Measurements from ENCODE around the gene ITGA2B.
"Not testable (repeated sequence)": the region's sequence is repeated elsewhere in the genome, so short reads cannot be mapped to it uniquely, and the experiment has no call there.

ITGA2B gene

DNA sequence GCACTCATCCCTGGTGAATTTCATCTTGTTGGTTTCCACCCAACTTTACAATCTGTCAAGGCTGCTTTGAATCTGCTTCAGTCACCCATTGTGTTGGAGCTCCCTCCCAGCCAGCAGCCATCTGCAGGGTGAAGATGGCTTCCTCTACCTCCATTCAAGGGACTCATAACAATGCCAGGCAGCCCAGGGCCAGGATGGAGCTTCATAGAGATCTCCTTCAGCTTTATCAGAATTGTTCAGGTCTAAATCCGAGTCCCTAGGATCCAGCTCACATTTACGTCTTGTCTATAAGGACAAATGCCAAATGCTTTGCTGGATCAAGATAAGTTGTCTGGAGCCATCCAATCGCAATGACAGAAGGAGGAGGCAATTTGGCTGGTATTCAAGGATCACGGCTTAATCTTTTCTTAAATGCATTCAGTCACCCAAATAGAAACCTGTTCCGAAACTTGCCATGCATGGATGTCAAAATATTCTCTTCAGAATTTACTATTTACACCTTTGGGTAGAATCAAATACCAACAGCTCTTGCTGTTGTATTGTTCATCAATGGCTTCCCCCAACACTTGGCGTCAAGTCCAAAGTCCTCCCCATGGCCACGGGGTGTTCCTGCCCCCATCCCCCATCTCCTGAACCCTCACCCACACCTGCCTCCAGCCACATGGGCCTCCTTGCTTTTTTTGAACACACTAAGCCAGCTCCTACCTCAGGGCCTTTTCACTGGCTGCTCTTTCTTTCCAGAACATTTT lies 22.0 kb downstream of the ITGA2B start:
- no peaks in the 10 kb centered on the region for H3K9me2 ChIP-seq (ENCODE audit: low read depth, low read length)
- no peaks in the 10 kb centered on the region for H3K79me2 ChIP-seq (ENCODE audit: insufficient read depth, low read length)
- H3K36me3 ChIP-seq (ENCODE audit: insufficient read depth, low read length), result no peaks in the 10 kb centered on the region
- H3K4me2 ChIP-seq (ENCODE audit: low read length), result no peak overlapping the region
- no peak overlapping the region for H3K27ac ChIP-seq (ENCODE audit: low read depth, low read length, poor library complexity, severe bottlenecking)
- H3K9ac ChIP-seq (ENCODE audit: low read length), result no peak overlapping the region
- H2AFZ ChIP-seq (ENCODE audit: low read length), result no peak overlapping the region
- no peaks in the 10 kb centered on the region for H3F3A ChIP-seq (ENCODE audit: insufficient read depth, low read length)
- no peaks in the 10 kb centered on the region for H4K20me1 ChIP-seq (ENCODE audit: insufficient read depth, low read length)
- TF ChIP-seq, protein P1, sequence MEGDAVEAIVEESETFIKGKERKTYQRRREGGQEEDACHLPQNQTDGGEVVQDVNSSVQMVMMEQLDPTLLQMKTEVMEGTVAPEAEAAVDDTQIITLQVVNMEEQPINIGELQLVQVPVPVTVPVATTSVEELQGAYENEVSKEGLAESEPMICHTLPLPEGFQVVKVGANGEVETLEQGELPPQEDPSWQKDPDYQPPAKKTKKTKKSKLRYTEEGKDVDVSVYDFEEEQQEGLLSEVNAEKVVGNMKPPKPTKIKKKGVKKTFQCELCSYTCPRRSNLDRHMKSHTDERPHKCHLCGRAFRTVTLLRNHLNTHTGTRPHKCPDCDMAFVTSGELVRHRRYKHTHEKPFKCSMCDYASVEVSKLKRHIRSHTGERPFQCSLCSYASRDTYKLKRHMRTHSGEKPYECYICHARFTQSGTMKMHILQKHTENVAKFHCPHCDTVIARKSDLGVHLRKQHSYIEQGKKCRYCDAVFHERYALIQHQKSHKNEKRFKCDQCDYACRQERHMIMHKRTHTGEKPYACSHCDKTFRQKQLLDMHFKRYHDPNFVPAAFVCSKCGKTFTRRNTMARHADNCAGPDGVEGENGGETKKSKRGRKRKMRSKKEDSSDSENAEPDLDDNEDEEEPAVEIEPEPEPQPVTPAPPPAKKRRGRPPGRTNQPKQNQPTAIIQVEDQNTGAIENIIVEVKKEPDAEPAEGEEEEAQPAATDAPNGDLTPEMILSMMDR (IDR thresholded peaks at IDR 0.05; ENCODE audit: low read length), result no peak
- TF ChIP-seq EZH2 (IDR thresholded peaks at IDR 0.05; ENCODE audit: borderline replicate concordance, low read length), result no peak
- H3K27me3 ChIP-seq (ENCODE audit: insufficient read depth, low read length), result no peaks in the 10 kb centered on the region
- no peak overlapping the region for H3K4me3 ChIP-seq (ENCODE audit: low read depth, low read length, poor library complexity, severe bottlenecking)
- H3K4me1 ChIP-seq (ENCODE audit: insufficient read depth, low read length, severe bottlenecking), result peaks cover 10% of the 10 kb centered on the region
- H3K9me3 ChIP-seq (ENCODE audit: low read length), result no peaks in the 10 kb centered on the region

DNA sequence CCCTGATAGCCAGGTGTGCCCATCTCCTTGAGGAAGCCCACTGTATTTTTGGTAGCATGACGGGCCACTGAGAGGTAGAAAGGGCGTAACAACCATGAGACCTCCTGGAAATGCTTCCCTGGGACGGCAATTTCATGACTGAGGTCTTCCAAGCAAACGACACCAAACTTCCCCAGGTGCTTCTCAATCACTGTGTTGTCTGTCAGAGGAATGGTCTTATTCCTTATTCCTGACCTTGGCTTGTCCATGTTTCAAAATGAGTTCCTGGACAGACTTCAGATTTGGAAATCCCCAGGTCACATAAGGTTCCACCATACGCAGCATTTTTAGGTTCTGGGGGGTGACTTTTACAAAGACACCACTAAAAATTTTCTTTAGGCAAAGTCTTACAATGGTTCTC lies 24.4 kb downstream of the ITGA2B start:
- H3K36me3 ChIP-seq (ENCODE audit: insufficient read depth, low read length); H3K27ac ChIP-seq (ENCODE audit: low read depth, low read length, poor library complexity, severe bottlenecking); H2AFZ ChIP-seq (ENCODE audit: low read length); H4K20me1 ChIP-seq (ENCODE audit: insufficient read depth, low read length); H3K9me3 ChIP-seq (ENCODE audit: low read length); H3F3A ChIP-seq (ENCODE audit: insufficient read depth, low read length); H3K9me2 ChIP-seq (ENCODE audit: low read depth, low read length); H3K9ac ChIP-seq (ENCODE audit: low read length); H3K79me2 ChIP-seq (ENCODE audit: insufficient read depth, low read length); H3K4me2 ChIP-seq (ENCODE audit: low read length); H3K4me3 ChIP-seq (ENCODE audit: low read depth, low read length, poor library complexity, severe bottlenecking); H3K4me1 ChIP-seq (ENCODE audit: insufficient read depth, low read length, severe bottlenecking); H3K27me3 ChIP-seq (ENCODE audit: insufficient read depth, low read length): not testable (repeated sequence)

DNA sequence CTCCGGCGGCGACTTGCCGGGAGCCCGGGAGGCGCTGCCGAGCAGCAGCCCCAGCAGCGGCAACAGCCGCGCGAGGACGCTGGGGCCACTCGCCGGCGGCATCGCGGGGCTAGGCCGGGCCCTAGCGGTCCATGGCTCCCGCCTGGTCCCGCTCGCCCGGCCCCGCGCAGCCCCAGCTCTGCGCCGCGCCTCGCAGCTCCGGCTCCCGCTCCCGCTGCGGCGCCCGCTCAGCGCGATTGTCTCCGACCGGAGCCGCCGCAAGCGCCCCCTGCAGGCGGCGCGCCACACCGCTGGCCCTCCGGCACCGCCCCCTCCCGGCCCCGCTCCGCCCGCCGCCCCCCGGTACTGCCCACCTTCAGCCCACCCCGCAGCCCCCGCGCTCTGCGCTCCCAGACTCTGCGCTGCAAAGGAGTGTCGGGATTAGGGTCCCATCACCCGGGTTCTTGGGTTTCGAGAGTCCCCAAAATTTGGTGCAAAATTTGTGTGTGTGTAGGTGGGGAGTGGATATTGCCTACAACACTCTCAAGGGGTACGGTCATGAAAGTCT lies 25.8 kb downstream of the ITGA2B start, which contains the start of gene FAM171A2:
Gene FAM171A2, minus strand, starts transcription at position 241 of the 547 bp plus-strand sequence. Its CDS starts 139 bp downstream, at position 102.
- Histone ChIP-seq H3K9me3 (ENCODE audit: low read length) (no peaks in the 10 kb centered on the region), H3K27me3 (ENCODE audit: insufficient read depth, low read length) (peaks cover 2% of the 10 kb centered on the region), H3K36me3 (ENCODE audit: insufficient read depth, low read length) (no peaks in the 10 kb centered on the region), H4K20me1 (ENCODE audit: insufficient read depth, low read length) (no peaks in the 10 kb centered on the region), H3K79me2 (ENCODE audit: insufficient read depth, low read length) (no peaks in the 10 kb centered on the region), H3K27ac (ENCODE audit: low read depth, low read length, poor library complexity, severe bottlenecking) (no peak within 1 kb of the TSS), H3K4me3 (ENCODE audit: low read depth, low read length, poor library complexity, severe bottlenecking) (peak within 1 kb of the TSS; percentile 63), H3K9ac (ENCODE audit: low read length) (peak within 1 kb of the TSS; percentile 43; the same call in 1 of the 2 replicates), H3K4me2 (ENCODE audit: low read length) (peak within 1 kb of the TSS; percentile 75), H3K4me1 (ENCODE audit: insufficient read depth, low read length, severe bottlenecking) (peaks cover 10% of the 10 kb centered on the region), H3F3A (ENCODE audit: insufficient read depth, low read length) (no peaks in the 10 kb centered on the region), H2AFZ (ENCODE audit: low read length) (no peak within 1 kb of the TSS), H3K9me2 (ENCODE audit: low read depth, low read length) (no peaks in the 10 kb centered on the region)
- TF ChIP-seq, protein P1 (IDR thresholded peaks at IDR 0.05; ENCODE audit: low read length), result peak; percentile 59
- TF ChIP-seq EZH2 (IDR thresholded peaks at IDR 0.05; ENCODE audit: borderline replicate concordance, low read length), result no peak
